ENCODE results near the gene GADD45GIP1. TPM values are rescaled to one million over a fixed set of nuclear protein-coding genes. Genes with fewer than 3 reads are reported as not detected.

The GADD45GIP1 gene
- polyA plus RNA-seq, 1 of the 3 experiments (the other 2 are of a cell fraction): 91.8 TPM

- no peak for TF ChIP-seq NRF1 (IDR thresholded peaks at IDR 0.05; ENCODE audit: low read depth, low read length)
- TF ChIP-seq ZBTB33 (IDR thresholded peaks at IDR 0.05; ENCODE audit: borderline replicate concordance, low read depth): no peak
- no peak for TF ChIP-seq EP300 (IDR thresholded peaks at IDR 0.05; ENCODE audit: borderline replicate concordance in 1 of 2, low read depth in 1 of 2, low read length in 1 of 2)
- no peak for TF ChIP-seq TCF12 (IDR thresholded peaks at IDR 0.05)
- TF ChIP-seq SMC3 (IDR thresholded peaks at IDR 0.05; ENCODE audit: low read depth, low read length): no peak
- TF ChIP-seq FOXM1 (IDR thresholded peaks at IDR 0.05; ENCODE audit: low read depth): no peak
- TF ChIP-seq, protein P1, sequence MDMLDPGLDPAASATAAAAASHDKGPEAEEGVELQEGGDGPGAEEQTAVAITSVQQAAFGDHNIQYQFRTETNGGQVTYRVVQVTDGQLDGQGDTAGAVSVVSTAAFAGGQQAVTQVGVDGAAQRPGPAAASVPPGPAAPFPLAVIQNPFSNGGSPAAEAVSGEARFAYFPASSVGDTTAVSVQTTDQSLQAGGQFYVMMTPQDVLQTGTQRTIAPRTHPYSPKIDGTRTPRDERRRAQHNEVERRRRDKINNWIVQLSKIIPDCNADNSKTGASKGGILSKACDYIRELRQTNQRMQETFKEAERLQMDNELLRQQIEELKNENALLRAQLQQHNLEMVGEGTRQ (IDR thresholded peaks at IDR 0.05; ENCODE audit: borderline replicate concordance, low read depth, low read length): no peak
Observed at GRCh38 chr19:12943437-12944044, 13.5 kb downstream of the GADD45GIP1 start (continued).

- H3K9me2 ChIP-seq: no peaks in the 10 kb centered on the region
- H3F3A ChIP-seq (replicated peaks; ENCODE audit: insufficient read depth): peaks cover 57% of the 10 kb centered on the region
- WGBS (ENCODE audit: low lambda C conversion rate): 94% methylated on average over 2 of the region's 2 CpGs
- H3K79me2 ChIP-seq (ENCODE audit: insufficient read depth): peaks cover 53% of the 10 kb centered on the region
- no peak overlapping the region for H2AFZ ChIP-seq (ENCODE audit: low read depth)
- H3K9me3 ChIP-seq: no peaks in the 10 kb centered on the region
- ChIA-PET POLR2A (interaction anchor here (0.8 kb wide), 1 partner anchor 8 kb away, joined by 3 read pairs; no protein-coding TSS in a partner anchor), CTCF (no interaction called here)
- peak overlapping the region; percentile 89 to 97; a peak in 3 of 4 replicates for H3K4me3 ChIP-seq (ENCODE audit: low read depth in 2 of 2, low read length in 1 of 2)
- H3K27me3 ChIP-seq (ENCODE audit: insufficient read depth): no peaks in the 10 kb centered on the region
- peaks cover 36 to 61% of the 10 kb centered on the region in 2 experiments for H3K36me3 ChIP-seq (replicated peaks in 1 of 2; ENCODE audit: control insufficient read depth in 1 of 2, insufficient read depth in 2 of 2, low read length in 1 of 2)
- H3K9ac ChIP-seq: peak overlapping the region; percentile 98; the same call in 1 of the 2 replicates
- H3K4me2 ChIP-seq: peak overlapping the region; percentile 97
- peak overlapping the region; percentile 7 to 14; a peak in 3 of 4 replicates for H3K27ac ChIP-seq (ENCODE audit: low read depth in 2 of 2, low read length in 1 of 2)
- DNase-seq: no peak
- H4K20me1 ChIP-seq (ENCODE audit: insufficient read depth): peaks cover 33% of the 10 kb centered on the region
- TF ChIP-seq NRF1 (IDR thresholded peaks at IDR 0.05; ENCODE audit: low read depth, low read length) (no peak), SMC3 (IDR thresholded peaks at IDR 0.05; ENCODE audit: low read depth, low read length) (no peak), SIN3A (IDR thresholded peaks at IDR 0.05; ENCODE audit: borderline replicate concordance, low read depth, low read length) (no peak), RXRA (IDR thresholded peaks at IDR 0.05; ENCODE audit: borderline replicate concordance, low read depth) (no peak), NFIC (IDR thresholded peaks at IDR 0.05; ENCODE audit: borderline replicate concordance) (no peak), RAD21 (IDR thresholded peaks at IDR 0.05; ENCODE audit: low read length) (no peak)
- H3K4me1 ChIP-seq (ENCODE audit: control insufficient read depth in 1 of 2, insufficient read depth in 2 of 2, low read depth in 1 of 2, low read length in 1 of 2): peaks cover 19 to 34% of the 10 kb centered on the region in 2 experiments; a peak in 3 of 4 replicates
Observed at GRCh38 chr19:12940897-12941296, 16.1 kb downstream of the GADD45GIP1 start.
